Measurements from ENCODE around the gene ALK.

The ALK gene

GRCh38 chr2:29370581-29371125 is 550.7 kb downstream of the ALK start:
- DNase-seq (ENCODE audit: low read depth, low spot score) = no peak

GRCh38 chr2:29370173-29370572 is 551.2 kb downstream of the ALK start:
- DNase-seq (ENCODE audit: low read depth, low spot score) = no peak

GRCh38 chr2:29368659-29369040 is 552.7 kb downstream of the ALK start:
- no peak for DNase-seq (ENCODE audit: low read depth, low spot score)

GRCh38 chr2:29367986-29368658 is 553.3 kb downstream of the ALK start:
- no peak for DNase-seq (ENCODE audit: low read depth, low spot score)

- no peak for DNase-seq (ENCODE audit: low read depth, low spot score)
Observed at GRCh38 chr2:29363111-29363510, 558.3 kb downstream of the ALK start.

GRCh38 chr2:29361231-29361630 is 560.2 kb downstream of the ALK start:
- no peak for DNase-seq (ENCODE audit: low read depth, low spot score)

GRCh38 chr2:29360016-29360784 is 561.2 kb downstream of the ALK start:
- no peak for DNase-seq (ENCODE audit: low read depth, low spot score)

GRCh38 chr2:29353403-29353991 is 567.9 kb downstream of the ALK start:
- no peak for DNase-seq (ENCODE audit: low read depth, low spot score)

GRCh38 chr2:29351916-29352591 is 569.3 kb downstream of the ALK start:
- DNase-seq (ENCODE audit: low read depth, low spot score) = no peak

- DNase-seq (ENCODE audit: low read depth, low spot score) = no peak
Observed at GRCh38 chr2:29351248-29351647, 570.1 kb downstream of the ALK start.

GRCh38 chr2:29349316-29350030 is 571.9 kb downstream of the ALK start:
- DNase-seq (ENCODE audit: low read depth, low spot score) = no peak

GRCh38 chr2:29347774-29348461 is 573.5 kb downstream of the ALK start:
- no peak for DNase-seq (ENCODE audit: low read depth, low spot score)

GRCh38 chr2:29345236-29345635 is 576.1 kb downstream of the ALK start:
- DNase-seq (ENCODE audit: low read depth, low spot score) = no peak

- DNase-seq (ENCODE audit: low read depth, low spot score) = no peak
Observed at GRCh38 chr2:29343830-29344229, 577.6 kb downstream of the ALK start.

- no peak for DNase-seq (ENCODE audit: low read depth, low spot score)
Observed at GRCh38 chr2:29336341-29337241, 584.8 kb downstream of the ALK start.

GRCh38 chr2:29335396-29335795 is 586.0 kb downstream of the ALK start:
- no peak for DNase-seq (ENCODE audit: low read depth, low spot score)

GRCh38 chr2:29334706-29335105 is 586.7 kb downstream of the ALK start:
- DNase-seq (ENCODE audit: low read depth, low spot score) = no peak

- no peak for DNase-seq (ENCODE audit: low read depth, low spot score)
Observed at GRCh38 chr2:29332540-29332939, 588.8 kb downstream of the ALK start.

GRCh38 chr2:29329899-29330298 is 591.5 kb downstream of the ALK start:
- no peak for DNase-seq (ENCODE audit: low read depth, low spot score)

GRCh38 chr2:29326926-29327325 is 594.5 kb downstream of the ALK start:
- DNase-seq (ENCODE audit: low read depth, low spot score) = no peak
